HL-60 (cell line): Measurements from ENCODE around the gene SLC12A3.

Experiments
- CTCF ChIP-seq: IDR thresholded peaks from one replicate; pipeline ENCODE4 v1.5.1; 2011; ENCODE audit warnings: low read length, control low read depth, inconsistent platforms; ENCODE audit not compliant: insufficient read depth
- POLR2AphosphoS5 ChIP-seq: IDR thresholded peaks from 2 replicates; pipeline ENCODE4 v1.6.1; 2012; ENCODE audit warnings: low read depth
- REST ChIP-seq: IDR thresholded peaks from 2 replicates; pipeline ENCODE4 v1.6.1; 2012; ENCODE audit warnings: low read depth; ENCODE audit not compliant: insufficient replicate concordance

DNA sequence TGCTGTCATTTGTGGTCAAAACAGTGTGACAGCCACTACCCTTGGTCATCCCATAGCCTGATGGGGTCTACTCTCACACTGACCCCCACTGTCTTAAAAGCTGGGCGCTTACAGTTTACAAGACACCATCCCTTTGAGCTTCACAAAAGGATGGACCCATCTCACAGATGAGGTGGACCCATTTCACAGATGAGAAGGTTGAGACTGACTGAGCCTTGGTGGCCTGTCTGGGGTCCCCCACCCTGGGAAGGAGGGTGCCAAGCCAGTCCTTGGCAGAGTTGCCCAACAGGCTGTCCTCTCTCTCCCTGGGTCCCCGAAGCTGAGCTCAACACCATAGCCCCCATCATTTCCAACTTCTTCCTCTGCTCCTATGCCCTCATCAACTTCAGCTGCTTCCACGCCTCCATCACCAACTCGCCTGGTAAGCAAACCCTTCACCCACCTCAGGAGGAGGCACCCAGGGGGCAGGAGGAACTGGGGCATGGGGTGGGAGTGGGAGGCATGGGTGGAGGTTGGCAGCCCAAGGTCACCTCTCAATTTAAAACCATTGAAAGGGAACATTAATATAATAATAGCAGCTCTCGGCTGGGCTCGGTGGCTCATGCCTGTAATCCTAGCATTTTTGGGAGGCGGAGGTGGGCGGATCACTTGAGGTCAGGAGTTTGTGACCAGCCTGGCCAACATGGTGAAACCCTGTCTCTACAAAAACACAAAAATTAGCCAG, 17.2 kb downstream of the SLC12A3 start:
- TF ChIP-seq CTCF (no peak), POLR2AphosphoS5 (no peak), REST (no peak)
